Mesenteric fat pad (tissue), 1 donor: ENCODE data around the gene KIAA1671. TPM values are rescaled to one million over a fixed set of nuclear protein-coding genes. Genes with fewer than 3 reads are reported as not detected.

Experiments used
- DNase-seq: peaks from one replicate; pipeline ENCODE4 v3.0.0-alpha.2; 2020; ENCODE audit warnings: low spot score
- total RNA-seq: library from RNA; stranded (reverse); fragmentation: NEBNext Ultra II Directional; extraction: Animal tissue kit (Norgen Biotek cat#: 25700); gene quantifications from one replicate; pipeline ENCODE4 v1.2.1, GENCODE V29; 2021
- donor health status: DM: yes; HTN: yes; CAD: no.

The KIAA1671 gene
- total RNA-seq, 1 donor from 2014 or later, result 14.9 TPM

DNA sequence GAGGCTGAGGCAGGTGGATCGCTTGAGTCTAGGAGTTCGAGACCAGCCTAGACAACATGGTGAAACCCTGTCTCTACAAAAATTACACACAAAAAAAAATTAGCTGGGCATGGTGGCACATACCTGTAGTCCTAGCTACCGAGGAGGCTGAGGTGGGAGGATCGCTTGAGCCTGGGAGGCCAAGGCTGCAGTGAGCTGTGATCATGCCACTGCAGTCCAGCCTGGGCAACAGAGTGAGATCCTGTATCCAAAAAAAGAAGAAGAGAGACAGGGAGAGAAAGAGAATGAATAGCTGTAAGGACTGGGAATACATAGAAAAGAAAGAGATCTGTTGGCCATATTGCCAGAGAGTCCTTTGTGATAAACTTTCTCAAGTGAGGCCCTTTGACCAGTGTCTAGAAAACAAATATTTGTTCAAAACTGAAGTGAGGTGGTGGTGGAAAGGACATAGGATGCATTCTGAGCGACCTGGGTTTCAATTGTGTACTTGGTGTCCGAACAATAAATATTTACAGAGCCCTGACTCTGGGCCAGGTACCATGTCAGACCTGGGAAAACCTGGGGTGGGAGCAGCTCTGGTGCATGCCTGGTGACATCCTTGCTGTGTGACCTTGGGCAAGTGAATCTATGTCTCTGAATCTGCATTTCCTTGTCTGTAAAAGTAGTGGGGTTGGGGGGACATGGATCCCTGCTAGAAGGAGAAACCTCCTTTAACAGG is 157.5 kb downstream of the KIAA1671 start:
- no peak for DNase-seq

DNA sequence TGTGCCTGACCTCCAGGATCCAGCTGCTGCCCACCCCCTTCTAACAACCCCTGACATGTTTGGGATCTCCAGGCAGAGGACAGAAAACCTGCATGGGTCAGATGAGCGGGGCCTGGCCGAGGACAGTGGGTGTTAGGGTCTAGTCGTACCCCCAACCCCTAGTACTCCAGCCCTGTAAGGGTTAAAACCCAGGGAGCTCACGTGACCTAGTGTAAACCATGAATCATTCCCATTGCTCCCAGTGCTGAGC is 158.0 kb downstream of the KIAA1671 start:
- no peak for DNase-seq

DNA sequence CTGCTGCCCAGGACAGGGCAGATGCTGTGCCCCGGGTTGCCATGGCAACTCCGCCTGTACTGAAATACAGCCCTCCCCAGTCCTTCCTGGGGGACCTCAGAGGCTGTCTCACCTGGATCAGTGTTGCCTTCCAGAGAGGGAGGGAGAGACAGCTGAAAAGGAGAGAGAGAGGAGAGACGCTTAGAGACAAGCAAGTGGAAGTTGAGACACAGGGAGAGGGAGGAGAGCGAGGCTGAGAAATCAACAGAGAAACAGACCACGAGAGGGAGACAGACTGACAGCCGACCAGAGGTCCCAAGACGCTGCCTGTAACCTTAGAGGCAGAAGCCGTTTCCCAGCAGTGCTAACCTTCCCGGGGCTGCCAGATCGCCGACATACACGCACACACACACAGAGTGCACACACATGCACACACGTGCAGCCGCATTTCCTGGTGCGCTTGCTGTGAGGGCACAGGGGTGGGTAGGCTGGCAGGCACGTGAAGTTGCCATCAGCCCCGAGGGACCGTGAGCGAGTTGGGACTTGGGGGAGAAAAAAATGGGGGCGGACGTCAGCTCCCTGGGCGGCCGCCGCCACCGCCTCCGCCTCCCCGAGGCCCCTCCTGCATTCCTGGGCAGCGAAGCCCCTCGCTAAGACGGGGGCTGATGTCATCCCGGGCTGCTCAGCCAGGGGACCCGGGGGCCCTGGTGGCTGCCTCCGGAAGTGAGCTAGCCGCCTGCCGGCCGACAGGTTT is 158.5 kb downstream of the KIAA1671 start:
- no peak for DNase-seq

DNA sequence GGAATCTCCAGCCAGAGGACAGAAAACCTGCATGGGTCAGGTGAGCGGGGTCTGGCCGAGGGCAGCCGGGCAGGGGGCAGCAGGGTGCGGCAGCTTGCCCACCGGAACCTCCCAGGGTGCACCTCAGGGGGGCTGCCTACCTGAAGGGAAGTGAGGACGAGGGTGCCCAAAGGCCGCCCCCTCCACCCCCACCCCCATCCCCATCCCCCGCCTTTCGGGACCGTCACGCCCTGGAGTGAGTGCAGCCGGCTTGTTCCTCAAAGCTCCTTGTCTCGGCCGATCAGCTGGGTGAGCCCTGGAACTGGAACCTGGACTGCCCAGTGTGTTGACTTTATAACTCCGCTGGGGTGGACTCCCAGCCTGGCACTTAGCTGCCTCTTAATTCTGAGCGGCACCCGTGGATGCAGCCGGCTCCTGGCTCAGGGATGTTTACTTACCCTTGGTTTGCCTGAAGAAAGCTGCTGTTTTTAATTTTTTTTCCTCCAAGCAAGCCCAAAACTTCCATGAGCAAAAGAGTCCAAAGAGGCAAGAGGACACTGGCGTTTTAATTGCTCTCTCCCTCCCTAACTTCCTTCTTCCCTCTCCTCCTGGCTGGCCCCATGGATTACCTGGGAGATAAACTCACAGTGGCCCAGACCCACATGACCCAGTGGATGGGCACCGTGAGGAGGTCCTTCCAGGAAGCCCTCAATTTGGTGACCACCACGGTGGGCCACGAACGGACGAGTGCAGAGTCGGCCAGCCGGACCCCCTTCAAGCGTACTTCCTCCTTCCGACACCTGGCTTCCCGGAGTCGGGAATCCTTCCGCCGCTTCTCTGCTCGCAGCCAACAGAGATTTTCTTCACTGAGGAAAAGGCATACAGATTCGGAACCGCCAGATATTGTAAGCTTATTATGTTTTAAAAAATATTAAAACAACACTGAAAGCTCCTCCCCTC is 159.3 kb downstream of the KIAA1671 start:
- no peak for DNase-seq

DNA sequence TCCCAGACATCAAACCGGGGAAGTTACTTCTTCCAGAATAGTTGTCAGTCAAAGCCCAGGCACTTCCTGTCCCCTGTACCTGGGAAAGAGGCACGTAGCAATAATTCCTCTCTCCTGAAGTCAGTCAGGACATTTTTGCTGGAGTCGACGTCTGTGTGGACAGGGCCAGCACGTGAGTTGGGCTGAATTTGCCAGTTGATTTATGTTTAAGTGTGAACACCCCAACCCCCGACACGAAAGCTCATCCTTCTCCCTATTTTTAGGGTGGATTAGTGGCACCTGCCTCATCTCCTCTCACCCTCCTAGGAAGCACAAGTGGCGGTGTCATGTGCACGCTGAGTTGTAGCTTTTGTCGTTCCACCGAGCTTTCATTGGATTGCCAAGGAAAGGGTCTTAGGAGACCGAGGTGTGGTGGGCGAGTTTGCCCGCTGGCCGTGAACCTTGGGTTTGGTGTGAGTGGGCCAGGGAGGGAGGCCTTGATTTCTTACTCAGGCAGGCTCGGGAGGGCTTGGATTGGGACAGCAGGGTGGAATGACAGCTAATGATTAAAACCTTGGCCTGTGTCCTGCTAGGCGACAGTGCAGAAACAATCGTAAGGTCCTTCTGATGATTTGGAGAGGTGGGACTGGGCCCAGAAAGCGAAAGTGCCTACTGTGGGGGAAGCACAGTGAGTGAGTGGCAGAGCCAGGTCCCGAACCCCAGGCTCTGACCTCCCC is 160.2 kb downstream of the KIAA1671 start:
- no peak for DNase-seq

DNA sequence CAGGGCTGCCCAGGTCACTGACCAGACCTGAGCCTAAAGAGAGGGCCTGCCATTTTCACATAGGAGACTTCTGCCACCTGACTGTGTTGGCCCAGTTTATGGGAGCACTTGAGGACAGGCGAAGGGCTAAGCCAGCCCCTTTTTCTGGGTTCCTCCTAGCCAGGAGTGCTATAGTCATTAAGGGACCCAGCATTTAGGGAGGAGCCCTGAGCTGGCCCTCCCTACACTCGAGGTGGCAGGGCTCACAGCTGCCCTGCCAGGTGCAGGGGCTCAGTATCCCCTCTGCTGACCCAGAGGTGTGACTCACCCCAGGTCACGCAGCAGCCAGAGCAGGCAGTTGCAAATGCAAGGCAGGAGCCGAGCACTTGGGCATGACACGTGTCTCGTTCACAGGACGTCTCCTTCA is 160.8 kb downstream of the KIAA1671 start:
- DNase-seq, result no peak

DNA sequence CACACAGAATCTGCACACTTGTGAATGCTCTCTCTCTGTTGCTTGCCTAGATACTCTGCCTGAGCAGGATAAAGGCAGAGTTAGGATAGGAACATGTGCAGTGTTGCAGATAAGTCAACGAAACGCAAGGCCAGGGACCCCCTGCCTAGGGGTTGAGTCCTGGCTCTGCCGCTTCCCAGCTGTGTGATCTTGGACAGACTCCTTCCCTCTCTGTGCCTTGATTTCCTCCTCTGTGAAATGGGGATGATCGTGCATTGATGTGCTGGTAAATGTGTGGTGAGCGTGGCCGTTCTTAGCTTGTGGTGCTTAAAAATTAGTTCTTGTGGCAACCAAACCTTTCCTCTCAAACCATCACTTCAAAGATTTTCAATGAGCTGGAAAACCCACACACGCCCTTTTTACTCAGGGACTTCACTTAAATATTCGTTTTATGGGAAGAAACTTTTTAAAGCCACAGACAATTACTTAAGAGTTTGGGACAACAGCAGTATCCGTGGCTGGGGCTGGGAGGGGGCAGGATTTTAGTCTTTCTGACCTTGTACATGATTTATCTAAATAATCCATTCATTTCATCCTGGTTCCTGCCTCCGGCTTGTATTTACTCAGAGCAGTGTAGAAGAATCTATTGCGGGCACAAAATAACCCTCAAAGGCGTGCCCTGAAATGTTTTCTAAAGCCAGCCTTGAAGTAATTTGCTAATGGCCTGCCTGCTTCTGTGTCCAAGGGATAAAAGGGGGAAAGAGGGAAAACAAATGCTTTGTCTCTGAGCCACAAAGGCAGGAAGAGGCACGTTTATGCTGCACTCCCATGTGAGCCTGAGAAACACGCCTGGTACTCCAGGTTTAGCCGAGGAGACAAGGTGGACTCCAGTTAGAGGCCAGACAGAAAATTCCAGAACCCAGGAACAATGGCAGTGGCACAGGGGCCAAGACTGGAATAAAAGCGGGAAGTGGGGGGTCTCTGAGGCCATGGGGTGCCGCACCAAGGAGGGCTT is 162.2 kb downstream of the KIAA1671 start:
- no peak for DNase-seq

DNA sequence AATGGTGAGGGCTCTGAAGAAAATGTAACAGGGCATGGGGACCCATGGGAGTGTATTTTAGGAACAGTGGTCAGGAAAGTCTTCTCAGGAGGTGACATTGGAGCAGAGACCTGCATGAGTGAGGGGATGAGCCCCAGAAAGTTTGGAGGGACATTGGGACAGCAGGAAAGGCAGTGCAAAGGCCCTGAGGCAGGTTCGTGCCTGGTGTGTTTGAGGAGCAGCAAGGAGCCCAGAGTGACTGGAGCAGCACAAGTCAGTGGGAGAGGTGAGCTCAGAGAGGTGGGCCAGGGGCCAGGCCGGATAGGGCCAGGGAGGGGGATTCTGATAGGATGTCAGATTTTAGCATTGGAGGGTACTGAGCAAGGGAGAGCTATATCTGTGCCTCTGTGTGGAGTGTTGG is 167.1 kb downstream of the KIAA1671 start:
- DNase-seq, result no peak

DNA sequence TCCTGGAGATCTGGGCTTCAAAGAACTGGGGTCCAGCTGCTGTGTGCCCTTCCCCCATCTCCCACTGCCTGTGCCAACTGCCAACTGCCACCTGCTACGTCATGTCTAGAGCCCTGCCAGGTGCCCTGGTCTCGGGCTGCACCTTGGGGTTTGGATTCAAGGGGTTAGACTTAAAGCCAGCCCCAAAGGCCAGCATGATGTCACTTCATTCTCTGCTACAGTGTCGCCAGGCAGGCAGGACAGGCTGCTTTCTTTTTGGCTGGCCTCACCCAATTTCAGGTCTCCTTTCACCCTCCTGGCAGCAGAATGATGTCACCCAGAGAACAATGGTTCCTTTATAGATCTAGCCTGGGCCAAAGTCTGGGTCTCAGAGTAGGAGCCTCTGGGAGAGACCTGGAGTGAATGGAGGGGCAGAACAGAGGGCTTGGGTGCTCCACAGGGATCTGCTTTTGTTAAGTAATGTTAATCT is 167.6 kb downstream of the KIAA1671 start:
- DNase-seq, result no peak

DNA sequence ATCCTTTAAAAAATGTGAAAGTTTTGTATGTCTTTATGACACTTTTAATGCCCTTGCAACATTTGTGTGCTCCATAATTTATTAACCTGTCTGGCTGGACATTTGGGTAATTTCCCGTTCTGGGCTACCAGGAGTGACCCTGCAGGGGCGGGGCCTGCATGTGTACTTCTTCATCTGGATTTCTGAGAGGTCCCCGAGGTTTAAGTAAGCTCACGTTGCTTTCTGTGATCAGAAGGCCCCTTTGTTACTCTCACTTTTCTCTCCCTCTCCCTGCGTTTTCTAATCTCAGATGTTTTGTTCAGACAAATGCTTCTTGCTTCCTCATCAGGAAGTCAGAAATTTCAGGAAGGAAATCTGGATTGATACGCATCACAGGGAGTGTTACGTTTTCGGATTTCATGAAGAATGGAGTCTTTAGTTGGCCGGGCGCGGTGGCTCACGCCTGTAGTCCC is 168.3 kb downstream of the KIAA1671 start:
- no peak for DNase-seq

DNA sequence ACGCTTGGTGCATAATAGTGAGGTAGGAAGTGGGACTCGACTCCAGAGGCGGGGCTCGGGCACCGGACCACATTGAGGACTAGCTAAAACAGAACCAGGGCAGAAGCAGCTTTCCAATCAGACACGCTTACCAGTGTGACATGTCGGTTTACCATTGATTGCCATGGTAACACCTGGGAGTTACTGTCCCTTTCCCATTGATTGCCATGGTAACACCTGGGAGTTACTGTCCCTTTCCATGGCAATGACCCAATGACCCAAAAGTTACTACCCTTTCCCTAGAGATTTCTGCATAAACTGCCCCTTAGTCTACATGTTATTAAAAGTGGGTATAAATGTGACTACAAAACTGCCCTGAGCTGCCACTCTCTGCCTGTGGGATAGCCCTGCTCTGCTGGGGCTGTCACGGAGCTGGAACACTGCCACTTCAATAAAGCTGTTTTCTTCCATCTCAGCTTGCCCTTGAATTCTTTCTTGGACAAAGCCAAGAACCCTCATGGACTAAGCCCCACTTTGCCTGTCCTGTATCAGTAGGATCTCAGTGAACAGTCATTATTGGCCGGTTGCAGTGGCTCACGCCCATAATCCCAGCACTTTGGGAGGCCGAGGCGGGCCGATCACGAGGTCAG is 169.7 kb downstream of the KIAA1671 start:
- DNase-seq, result no peak

DNA sequence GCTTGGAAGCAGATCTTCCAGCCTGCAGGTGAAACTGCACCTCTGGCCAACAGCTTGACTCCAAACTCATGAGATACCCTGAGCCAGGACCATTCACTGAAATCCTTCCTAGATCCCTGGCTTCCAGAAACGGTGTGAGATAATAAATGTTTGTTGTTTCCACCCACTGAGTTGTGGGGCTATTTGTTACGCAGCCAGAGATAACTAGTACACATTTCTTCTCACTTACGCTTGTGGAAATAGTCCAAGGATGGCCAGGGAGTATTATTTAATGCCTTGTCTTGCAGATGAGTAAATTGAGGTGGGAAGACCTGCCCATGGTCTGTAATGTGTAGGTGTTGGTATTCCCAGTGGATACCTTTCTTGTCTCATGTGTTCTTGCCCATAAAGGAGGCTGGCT is 171.2 kb downstream of the KIAA1671 start:
- DNase-seq, result no peak

DNA sequence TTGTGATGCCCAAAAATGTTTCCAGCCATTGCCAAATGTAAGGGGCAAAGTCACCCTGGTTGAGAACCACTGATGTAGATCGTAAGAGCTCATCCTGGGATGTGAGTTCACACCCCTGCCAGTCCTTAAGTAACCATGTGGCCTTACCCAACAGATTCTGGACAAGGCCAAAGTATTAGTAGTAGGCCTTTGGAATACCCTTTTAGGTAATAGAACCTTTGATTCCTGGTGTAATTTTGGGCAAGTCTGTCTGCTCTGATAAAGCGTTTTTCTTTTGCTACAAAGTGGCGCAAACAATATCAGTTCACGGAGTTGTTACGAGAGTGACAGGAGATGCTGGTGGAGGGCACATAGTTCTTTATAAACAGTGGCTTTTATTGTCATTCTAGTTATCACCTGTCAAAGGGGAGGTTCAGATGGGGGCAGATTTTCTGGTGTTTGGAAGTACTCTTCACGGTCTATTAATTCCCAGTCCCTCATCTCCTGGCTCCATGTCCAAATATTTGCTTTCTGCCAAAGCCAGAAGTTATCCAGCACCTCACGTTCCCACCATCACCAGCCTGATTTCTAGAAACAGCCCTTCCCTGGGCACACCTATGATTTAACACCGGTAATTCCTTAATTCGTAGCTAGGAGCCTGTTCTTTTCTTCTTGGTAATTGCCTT is 173.3 kb downstream of the KIAA1671 start:
- no peak for DNase-seq

DNA sequence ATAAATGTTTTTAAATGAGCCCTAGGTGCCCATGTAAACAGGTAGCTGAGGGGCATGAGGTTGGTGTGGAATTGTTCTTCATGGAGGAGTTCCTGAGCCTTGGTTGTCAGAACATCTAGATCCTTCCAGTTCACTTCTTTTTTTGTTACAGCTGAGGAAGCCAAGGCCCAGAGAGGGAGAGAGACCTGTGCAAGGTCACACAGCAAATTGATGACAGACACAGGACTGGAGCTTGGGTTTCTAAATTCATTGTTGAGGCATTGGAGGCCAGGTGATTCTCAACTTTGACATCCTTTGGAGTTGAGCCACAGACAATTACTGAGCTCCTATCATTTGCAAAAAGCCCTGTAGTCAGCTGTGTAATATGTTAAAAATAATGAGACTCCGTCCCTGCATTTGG is 174.0 kb downstream of the KIAA1671 start:
- DNase-seq, result no peak

DNA sequence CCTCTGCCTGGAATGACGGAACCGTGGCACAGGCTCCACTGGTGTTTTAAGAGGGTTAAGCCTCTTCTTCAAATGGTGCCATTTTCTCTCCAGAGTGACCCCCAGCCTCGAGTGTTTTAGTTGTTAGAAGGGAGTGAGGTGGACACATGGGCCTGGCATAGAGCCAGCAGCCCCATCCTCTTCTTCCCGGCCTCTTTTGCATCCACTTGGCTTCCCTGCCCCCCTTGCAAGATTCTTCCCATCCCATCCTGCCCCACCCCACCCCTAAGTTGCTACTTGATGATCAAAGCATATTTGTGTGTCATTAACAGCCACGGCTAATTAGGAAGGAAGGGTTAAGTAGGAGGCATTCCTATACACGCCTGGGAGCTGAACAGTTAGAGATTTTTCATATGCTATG is 174.8 kb downstream of the KIAA1671 start:
- DNase-seq, result no peak

DNA sequence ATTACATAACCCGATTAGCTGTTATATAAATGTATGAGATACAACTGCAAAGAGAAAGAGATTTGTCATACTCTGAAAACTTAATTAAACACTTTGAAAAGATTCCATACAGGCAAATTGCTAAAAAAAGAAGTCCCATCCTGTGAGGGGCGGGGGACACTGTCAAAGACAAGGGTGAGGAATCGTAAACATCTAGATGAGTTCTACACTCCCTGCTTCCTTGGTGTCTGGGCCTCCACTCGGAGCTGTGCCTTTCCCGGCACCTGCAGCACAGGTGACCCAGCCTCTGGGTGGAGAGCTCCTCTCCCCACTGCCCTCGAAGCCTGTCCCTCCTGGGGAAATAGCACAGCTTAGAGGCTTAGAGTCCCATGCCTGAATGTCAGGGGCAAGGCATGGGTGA is 177.9 kb downstream of the KIAA1671 start:
- no peak for DNase-seq

DNA sequence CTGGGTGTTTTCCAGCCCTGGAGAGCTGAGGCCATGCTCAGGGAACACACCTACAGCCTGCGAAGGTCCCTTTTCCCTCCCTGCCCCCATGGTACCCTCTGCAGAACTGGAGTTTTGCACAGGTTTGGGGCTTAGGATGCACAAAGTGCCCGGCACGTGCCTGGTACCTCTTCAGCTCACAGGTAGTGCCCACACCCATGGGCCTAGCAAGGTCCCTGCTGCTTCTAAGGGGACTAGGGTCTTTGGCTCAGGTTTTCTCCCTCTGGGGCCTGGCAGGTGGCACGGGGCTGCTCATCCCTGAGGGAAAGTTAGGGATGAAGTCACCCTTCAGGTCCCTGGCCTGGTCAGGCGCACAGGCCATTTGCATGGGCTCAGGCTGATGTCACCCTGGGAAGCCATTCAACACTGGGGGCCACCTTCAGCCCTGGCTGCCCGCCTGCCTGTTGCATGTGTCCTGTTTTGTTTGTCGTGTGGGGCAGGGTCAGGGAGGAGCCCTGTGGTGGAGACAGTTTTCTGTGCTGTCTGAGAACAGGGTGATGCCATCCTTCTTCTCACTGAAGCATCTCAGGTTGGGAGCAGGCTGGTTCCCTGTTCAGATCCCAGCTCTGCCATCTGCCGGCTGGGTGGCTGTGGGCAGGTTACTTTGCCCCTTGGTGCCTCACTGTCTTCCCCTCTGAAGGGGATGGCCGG is 178.8 kb downstream of the KIAA1671 start:
- no peak for DNase-seq

DNA sequence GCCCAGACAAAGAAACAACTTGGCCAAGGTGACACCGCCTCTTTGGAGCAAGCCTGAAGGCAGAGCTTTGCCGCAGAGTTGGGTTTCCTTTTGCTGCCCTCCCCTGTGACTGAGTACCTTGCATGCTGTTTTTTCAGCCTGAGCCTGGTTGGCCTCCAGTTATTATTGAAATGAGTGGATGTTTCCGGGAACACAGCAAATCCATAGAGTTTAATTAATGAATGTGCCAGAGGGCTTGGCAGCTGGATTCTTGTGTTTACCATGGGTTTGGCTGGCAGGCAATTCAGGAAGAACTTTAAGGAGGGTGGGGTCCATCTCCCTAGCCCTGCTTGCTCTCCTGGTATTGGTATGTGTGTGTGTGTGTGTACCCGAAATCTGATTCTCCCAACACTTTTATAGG is 181.5 kb downstream of the KIAA1671 start:
- DNase-seq, result no peak
